Esophagus mucosa (tissue), 1 donor: Measurements from ENCODE around the gene MINAR1. TPM values are rescaled to one million over a fixed set of nuclear protein-coding genes. Genes with fewer than 3 reads are reported as not detected.

ENCODE experiments used
- ATAC-seq: fragments of 200-7000 bp; cut with Tn5 transposase; one replicate; pipeline ENCODE4 v1.9.1; 2020
- total RNA-seq: library from RNA; stranded (reverse); gene quantifications from one replicate; pipeline ENCODE4 v1.2.4, GENCODE V29; 2023
- donor health status: DM: yes; HTN: yes; CAD: no.

The MINAR1 gene
- total RNA-seq, 1 donor from 2014 or later = 0.24 TPM

DNA sequence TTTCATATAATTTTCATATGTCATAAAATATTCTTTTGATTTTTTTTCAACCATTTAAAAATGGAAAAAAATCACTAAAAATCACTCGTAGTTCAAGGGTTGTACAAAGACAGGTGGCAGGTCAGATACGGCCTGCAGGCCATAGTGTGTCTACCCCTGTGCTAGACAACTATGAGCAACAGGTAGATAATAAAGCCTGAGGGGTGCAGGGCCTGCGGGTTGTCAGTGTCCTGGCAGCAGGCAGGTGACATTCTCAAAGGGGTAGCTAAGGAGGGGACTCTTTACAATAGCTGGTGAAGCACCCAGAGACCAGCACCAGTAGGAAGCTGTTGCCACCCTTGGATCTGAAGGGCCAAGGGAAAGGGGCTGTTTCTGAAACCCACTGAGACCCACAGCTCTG lies 34.4 kb downstream of the MINAR1 start:
- no peak for ATAC-seq

GRCh38 chr15:79467865-79468586 lies 35.9 kb downstream of the MINAR1 start:
- no peak for ATAC-seq

GRCh38 chr15:79472446-79472845 lies 40.3 kb downstream of the MINAR1 start:
- ATAC-seq = no peak

GRCh38 chr15:79474252-79474651 lies 42.1 kb downstream of the MINAR1 start:
- no peak for ATAC-seq

DNA sequence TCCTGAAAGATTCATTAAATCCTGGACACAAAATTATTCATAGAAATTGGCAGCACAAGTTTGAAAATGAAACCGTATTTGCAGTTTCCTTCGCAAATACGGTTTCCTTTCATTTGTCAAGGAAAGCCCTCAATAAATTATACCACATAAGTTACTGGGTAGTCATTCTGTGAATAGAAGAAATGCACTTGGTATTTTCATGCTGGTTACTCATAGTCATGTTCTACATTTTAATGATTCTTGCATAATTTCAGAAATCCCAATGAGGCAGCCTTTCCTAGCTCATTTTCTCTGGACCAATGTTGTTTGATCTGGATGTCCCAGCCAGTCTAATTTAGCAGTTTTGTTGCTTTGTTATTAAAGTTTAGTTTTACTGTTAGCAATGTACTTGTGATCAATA lies 43.2 kb downstream of the MINAR1 start:
- ATAC-seq = no peak

DNA sequence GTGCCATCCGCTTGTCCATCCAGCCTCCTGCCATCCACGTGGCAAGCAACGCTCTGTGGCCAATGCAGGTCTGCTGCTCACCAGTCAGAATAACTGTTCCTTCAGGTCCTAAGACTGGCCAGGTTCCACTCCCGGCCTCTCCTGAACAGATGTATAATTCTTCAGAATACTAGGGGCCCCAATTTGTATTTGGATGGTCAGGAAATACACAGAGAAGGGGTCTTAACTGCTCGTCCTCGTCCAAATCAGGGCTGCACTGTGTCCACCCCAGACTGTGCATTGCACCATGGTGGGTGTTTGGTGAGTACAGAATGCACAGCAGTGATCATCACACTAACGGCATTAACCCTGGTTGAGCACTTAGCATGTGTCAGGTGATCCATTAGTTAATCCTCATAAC lies 46.0 kb downstream of the MINAR1 start:
- ATAC-seq = no peak

GRCh38 chr15:79479616-79480015 lies 47.5 kb downstream of the MINAR1 start:
- no peak for ATAC-seq

DNA sequence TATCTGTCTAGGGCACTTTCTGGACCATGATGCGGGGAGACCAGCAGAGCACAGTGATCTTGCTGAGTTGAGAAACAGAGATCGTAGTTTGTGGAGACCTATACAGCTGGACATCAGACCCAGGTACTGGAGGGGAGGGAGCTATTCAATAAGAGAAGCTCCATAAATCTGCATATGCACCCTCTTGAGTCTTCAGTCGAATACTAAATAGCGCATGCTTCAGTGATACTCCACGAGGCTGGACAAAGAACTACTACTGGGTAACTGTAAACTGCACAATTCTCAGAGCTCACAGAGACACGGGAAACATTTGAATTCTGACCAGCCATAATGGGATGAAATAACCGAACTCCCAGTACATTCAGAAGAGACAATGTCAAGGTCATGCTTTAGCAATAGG lies 49.7 kb downstream of the MINAR1 start:
- no peak for ATAC-seq

Other genes starting within 250 kb of the MINAR1 start
- gene ANKRD34C, start 149.6 kb upstream of the MINAR1 start, total RNA-seq = not detected
- 103 TPM for gene TMED3, start 121.2 kb upstream of the MINAR1 start, total RNA-seq